ENCODE data around the gene HES5.

GRCh38 chr1:2535455-2535854 is 5.4 kb upstream of the HES5 start:
- TF ChIP-seq CTCF (CRISPR knock-in tag; IDR thresholded peaks at IDR 0.05), result no peak
- TF ChIP-seq HDAC2 (CRISPR knock-in tag; IDR thresholded peaks at IDR 0.05), result no peak
- no peak for TF ChIP-seq POLR2A (IDR thresholded peaks at IDR 0.05; ENCODE audit: insufficient read depth in 1 of 2, low read depth in 2 of 2, low read length in 2 of 2)
- TF ChIP-seq DPF2 (CRISPR knock-in tag; IDR thresholded peaks at IDR 0.05; ENCODE audit: borderline replicate concordance, low read depth), result no peak
- no peak for TF ChIP-seq AGO2 (optimal IDR thresholded peaks at IDR 0.05; ENCODE audit: low read depth, low read length)
- TF ChIP-seq CC2D1A (CRISPR knock-in tag; IDR thresholded peaks at IDR 0.05), result no peak
- TF ChIP-seq GMEB2 (CRISPR knock-in tag; IDR thresholded peaks at IDR 0.05; ENCODE audit: low read depth), result no peak
- TF ChIP-seq ZNF670 (CRISPR knock-in tag; IDR thresholded peaks at IDR 0.05; ENCODE audit: borderline replicate concordance), result no peak
- TF ChIP-seq JUND (CRISPR knock-in tag; IDR thresholded peaks at IDR 0.05), result no peak
- TF ChIP-seq, protein P1, sequence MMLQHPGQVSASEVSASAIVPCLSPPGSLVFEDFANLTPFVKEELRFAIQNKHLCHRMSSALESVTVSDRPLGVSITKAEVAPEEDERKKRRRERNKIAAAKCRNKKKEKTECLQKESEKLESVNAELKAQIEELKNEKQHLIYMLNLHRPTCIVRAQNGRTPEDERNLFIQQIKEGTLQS (CRISPR knock-in tag; IDR thresholded peaks at IDR 0.05), result no peak
- TF ChIP-seq, protein P2, sequence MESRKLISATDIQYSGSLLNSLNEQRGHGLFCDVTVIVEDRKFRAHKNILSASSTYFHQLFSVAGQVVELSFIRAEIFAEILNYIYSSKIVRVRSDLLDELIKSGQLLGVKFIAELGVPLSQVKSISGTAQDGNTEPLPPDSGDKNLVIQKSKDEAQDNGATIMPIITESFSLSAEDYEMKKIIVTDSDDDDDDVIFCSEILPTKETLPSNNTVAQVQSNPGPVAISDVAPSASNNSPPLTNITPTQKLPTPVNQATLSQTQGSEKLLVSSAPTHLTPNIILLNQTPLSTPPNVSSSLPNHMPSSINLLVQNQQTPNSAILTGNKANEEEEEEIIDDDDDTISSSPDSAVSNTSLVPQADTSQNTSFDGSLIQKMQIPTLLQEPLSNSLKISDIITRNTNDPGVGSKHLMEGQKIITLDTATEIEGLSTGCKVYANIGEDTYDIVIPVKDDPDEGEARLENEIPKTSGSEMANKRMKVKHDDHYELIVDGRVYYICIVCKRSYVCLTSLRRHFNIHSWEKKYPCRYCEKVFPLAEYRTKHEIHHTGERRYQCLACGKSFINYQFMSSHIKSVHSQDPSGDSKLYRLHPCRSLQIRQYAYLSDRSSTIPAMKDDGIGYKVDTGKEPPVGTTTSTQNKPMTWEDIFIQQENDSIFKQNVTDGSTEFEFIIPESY (CRISPR knock-in tag; IDR thresholded peaks at IDR 0.05), result no peak
- TF ChIP-seq ZNF776 (CRISPR knock-in tag; IDR thresholded peaks at IDR 0.05), result no peak
- TF ChIP-seq YY1 (IDR thresholded peaks at IDR 0.05; ENCODE audit: insufficient read depth, insufficient replicate concordance, low read depth, low read length), result no peak

All from HepG2 (cell line).